T-helper 1 cell (primary cell): ENCODE data around the gene FOXL1.
"Not testable (repeated sequence)": the region's sequence is repeated elsewhere in the genome, so short reads cannot be mapped to it uniquely, and the experiment has no call there.

Experiments
- DNase-seq, 5 donors: peaks; one replicate each; pipeline ENCODE4 v3.0.0-alpha.2; 2012 to 2020

Gene FOXL1

DNA sequence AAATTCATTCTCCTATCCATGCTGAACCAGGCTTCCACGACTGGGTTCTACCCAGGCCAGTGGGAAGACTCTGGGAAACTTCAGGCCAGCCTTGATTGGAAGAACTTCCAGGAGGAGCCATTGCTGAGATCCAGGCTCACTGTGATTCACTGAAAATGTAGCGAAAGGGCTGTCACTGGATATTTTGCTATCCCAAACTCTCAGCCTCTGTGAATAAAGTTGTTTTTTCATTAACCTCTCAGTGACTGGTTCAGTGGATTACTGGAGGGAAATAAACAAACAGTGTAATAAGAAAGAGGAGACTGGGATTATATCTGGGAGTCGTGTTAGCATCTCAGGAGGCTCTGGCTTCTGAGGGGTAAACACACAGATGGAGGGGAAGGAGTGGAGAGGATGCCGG is 3.1 kb downstream of the FOXL1 start:
- no peak for DNase-seq

DNA sequence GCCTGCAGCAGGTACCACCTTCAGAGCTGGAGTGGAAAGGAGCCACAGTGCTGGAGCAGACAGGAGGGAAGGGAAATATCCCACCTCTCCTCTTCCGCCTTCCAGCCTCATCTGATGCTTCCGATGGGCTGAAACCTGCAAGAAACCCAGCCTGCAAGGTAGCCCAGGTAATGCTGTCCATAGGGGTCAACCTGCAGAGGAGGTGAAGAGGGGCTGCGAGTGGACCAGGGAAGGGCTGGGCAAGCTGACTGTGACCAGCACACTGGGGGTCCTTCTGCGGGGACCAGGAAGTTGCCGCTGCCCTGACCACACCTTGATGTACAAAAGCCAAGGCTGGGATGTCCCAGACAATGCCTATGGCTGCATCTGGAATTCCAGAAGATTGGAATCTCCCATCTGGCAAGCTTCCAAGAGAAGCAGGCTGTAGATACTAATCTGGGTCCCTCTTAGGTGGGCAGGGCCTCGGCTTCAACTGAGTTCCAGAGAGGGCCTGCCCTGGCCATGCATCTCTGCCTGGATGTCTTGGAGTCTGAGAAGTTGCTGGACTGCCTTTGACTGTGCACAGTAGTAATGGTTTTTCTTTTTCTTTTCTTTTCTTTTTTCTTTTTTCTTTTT is 5.8 kb downstream of the FOXL1 start:
- no peak for DNase-seq

DNA sequence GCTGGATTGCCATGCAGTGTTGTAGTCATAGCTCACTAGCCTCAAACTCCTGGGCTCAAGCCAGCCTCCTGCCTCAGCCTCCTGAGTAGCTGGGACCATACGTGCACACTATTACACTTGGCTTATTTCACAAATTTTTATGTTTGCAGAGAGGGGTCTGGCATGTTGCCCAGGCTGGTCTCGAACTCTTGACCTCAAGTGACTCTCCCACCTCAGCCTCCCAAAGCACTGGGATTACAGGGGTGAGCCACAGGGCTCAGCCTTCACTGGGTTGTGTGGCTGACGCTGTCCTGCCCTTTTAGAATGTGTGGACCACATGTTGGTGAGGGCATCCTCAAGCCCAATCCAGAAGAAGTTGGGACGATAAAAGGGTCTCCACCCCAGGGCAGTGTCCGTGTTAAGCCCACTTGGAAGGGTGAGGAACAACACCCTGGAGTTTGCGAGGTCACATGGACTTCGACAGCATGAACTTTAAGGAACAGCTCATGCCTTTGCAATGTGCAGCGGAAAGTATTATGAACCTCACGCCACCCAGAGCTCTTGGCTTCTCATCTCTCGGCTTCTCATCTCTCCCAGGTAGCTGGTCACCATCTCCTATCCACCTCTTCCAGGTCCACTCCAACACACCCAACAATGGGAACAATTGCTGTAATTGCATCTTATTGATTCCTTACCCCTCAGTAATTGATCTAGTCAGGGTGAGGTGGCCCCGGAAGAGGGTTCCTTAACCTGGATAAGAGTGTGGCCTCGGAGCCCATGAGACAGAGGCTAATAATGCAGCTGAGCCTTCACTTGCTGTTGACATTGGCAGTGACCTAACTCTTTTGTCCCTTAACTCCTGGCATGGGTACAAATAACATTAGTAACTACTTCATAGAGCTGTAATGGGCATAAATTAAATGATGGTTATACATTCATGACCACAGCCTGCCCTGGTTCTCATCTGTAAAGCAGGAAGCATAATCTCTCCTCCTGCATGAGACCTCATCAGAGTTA is 6.7 kb downstream of the FOXL1 start:
- DNase-seq: no peak

DNA sequence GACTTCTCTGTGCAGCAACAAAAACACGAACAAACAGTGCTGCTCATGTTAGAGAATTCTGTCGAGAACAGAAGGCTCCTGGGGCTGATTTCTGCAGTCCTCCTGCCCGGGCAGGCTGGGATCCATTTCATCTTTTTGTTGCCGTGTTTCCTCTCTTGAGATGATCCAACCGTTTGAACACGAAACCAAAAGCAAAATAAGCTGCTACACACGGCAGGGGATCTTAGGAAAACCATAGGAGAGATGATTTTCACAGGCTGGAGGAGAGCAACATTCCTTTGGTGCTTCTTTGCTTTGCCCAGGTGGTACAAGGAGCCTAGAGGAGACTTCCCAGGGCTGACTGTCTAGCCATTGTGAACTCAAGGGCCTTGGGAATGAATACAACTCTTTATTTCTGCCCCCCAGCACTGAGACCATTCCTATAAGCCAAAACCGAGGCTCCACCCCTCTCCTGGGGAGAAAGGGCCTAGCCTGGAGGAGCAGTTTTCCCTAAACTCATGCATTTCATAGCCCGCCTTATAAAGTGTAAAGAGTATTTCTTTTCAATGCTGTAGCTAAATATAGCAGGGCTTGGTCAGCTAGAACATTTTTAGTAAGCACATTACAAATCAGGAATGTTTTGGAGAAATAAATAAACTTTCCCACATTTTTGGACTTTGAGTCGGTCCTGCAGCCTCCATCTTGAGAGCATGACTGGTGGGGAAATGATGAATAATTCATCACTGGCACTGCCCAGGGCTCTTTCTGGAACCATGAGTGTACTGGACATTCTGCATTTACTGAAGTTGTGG is 7.7 kb downstream of the FOXL1 start:
- DNase-seq: no peak

DNA sequence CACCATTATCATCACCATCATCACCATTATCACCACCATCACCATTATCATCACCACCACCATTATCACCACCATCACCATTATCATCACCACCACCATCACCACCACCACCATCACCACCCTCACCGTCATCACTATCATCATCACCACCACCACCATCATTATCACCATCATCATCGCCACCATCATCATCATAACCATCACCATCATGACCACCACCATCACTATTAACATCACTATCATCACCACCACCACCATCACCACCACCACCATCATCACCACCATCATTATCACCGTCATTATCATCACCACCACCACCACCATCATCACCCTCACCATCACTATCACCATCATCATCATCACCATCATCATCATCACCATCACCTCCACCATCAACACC is 9.1 kb downstream of the FOXL1 start:
- DNase-seq: no peak

DNA sequence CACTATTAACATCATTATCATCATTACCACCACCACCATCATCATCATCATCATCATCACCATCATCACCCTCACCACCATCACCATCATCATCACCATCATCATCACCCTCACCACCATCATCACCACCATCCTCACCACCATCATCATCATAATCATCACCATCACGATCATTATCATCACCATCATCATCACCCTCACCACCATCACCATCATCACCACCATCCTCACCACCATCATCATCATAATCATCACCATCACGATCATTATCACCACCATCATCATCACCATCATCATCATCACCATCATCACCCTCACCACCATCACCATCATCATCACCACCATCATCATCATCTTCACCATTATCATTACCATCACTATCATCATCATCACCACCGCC is 9.6 kb downstream of the FOXL1 start:
- DNase-seq: not testable (repeated sequence)

DNA sequence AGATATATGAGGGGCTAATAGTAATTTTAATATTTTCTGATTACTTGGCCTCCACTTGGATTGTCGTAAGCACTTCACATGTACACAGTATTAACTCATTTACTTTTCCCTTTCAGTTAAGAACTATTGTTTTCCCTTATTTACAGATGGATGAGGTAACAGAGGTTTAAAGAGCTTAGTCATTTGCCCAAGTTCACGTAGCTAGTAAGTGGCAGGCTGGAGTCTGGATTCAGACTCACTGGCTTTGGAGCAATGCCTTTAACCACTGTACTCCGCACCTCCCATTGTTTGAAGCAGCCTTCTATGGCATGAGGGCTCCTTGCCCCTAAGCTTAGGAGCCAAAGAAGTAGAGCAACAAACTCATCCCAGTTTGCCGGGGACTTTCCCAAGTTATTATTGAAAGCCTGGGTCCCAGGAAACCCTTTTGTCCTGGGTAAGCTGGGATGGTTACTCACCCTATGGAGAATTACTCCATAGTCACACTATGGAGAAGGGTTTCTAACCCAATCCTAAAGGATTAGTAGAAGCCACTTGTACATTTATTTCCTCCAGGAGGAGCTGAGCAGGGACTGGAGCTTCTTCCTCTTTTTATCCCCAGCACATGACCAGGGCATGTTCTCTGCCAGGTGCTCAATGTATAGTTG is 12.3 kb downstream of the FOXL1 start:
- DNase-seq: no peak

DNA sequence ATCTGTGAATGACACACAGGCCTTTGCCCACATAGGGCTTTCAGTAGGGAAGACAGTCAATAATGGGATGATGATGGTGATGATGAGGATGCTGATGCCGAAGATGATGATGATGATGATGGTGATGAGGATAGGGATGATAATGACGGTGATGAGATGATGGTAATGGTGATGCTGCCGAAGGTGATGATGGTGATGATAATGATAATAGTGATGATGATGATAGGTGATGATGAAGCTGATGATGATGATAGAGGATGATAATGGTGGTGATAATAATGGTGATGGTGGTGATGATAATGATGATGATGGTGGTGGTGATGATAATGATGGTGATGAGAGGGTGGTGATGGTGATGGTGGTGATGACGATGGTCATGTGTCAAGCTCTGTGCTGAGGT is 12.9 kb downstream of the FOXL1 start:
- DNase-seq: no peak

DNA sequence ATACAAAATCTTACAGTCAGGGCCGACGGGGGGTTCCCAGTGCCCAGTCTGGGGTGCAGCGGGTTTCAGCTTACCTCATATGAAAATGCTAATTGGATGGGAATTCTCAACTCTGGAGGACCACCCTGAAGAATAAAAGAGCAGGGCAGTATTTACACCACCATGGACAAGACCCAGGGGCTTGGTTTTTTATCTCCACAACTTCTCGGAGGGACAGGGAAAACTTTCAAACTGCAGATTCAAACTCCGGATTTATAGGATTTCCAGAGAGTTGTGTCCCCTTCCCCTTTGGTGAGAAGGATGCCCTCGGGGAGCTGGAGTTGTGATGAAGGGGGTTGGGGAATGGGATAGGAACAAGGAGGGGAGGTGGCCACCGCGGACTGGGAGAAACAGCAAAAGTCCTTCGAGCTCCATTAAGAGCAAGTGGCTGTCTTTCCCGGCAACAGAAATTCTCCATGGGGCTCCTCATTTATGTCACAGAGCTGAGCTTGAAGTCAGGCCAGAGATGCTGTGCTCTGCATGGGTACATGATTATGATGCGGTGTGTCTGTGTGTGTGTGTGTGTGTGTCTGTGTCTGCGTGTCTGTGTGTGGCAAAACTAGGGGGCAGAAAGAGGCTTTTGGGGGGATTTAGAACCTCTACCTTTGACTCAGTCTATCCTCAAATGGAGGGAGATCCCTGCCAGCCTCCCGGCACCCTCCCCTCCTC is 15.7 kb downstream of the FOXL1 start:
- no peak for DNase-seq

DNA sequence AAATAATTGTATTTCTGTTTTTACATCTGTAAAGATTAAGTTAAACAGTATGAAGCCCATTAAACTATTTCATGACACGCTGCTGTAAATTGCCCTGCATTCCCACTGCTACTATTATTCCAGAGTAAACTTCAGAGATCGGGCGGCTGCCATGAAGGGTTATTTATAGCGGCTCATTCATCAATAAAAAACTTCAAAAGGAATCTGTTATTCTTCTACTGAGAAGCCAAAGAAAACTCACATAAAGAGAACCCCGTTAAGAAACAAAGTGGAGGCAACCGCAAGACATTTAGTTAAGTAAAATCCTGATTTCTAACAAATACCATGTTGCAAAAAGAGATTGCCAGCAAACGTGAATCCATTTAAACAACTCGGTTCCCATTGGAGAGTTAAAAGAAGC is 16.4 kb downstream of the FOXL1 start:
- no peak for DNase-seq

DNA sequence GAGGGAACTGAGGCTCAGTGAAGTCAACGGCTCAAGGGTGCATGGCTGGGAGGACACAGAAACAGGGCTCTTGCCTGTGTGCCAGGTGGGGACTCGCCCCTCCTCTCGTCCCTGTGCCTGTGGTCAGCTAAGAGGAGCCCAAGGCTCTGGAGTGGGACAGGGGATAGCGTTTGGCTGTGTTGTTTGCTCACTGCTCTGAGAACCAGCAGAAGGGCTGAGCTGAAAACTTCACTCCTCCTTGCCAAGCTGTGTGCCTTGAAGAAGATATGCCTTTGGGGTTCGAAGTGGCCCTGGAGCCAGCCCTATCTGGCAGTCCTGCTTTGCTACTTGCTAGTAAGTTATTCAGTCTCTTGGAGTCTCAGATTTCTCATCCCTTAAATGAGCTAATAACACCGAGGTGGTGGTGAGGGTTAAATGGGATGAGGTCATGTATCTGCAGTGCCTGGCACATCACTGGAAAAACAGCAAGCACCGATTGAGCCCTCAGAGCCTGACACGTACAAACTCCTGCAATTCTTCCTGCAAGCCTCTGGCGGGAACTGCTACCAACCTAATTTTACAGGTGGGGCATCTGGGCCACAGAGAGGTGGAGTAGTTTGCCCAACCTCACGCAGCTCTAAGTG is 17.7 kb downstream of the FOXL1 start:
- no peak for DNase-seq

DNA sequence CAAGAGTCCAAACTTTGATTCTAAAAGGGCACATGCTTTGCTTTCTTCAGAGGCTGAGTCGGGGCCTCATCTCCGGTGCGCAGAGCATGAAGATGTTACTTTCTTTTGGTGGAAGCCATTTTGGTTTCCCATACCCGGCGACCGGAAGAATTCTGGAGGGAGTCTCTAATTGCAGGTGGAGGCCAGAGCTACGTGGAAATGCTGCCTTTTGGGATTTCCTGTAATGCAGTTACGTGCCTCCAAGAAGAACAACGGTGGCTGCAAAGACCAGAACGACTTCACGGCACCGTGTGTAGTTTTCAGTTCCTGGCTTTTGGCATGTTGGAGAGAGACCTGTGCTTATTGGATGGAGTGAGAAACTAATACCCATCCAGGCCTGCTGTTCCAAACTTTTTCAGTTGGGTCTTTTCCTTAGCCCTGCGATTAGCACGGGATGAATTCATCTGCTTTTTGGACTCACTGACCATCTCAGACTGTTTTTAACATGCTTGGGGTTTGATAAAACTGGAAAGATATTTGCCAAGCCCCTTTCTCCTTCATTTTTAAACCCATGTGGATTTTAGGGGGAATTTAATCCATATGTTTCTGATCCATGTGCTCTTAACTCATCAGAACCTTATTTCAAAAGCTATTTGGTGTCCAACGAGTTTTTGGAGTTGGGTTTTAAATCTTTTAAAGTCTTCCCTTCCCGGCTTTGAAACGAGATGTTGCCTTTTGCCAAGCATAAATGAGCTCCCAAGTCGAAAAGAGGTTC is 19.0 kb downstream of the FOXL1 start:
- no peak for DNase-seq

DNA sequence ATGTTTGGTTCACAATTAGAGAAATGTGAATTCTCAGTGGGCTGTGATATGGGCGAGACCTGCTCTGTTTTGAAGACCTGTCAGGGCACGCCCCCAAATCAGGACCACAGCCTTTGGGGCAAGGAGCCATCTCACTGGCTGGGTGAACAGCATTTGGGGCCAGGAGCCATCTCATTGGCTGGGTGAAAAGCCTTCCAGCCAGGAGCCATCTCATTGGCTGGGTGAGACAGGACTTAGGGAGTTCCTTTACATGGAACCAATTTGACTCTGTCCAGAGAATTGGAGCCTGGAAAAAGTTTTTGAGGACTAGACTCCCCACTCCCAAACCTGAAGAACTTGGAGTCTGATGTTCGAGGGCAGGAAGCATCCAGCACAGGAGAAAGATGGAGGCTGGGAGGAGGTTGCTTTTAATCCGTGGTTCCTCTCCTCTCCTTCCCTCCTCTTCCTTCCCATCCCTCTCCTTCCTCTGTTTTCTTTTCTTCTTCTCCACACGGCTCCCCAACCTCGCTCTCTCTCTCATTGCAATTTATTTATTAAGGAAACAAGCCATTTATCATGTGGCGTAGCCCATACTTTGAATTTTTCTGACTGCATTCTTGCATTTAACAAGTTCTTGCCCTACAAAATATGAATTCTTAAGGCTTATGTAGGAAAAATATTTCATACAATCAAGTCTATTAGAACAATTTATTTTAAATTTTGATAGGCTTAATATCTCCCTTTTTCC is 19.7 kb downstream of the FOXL1 start:
- no peak for DNase-seq

DNA sequence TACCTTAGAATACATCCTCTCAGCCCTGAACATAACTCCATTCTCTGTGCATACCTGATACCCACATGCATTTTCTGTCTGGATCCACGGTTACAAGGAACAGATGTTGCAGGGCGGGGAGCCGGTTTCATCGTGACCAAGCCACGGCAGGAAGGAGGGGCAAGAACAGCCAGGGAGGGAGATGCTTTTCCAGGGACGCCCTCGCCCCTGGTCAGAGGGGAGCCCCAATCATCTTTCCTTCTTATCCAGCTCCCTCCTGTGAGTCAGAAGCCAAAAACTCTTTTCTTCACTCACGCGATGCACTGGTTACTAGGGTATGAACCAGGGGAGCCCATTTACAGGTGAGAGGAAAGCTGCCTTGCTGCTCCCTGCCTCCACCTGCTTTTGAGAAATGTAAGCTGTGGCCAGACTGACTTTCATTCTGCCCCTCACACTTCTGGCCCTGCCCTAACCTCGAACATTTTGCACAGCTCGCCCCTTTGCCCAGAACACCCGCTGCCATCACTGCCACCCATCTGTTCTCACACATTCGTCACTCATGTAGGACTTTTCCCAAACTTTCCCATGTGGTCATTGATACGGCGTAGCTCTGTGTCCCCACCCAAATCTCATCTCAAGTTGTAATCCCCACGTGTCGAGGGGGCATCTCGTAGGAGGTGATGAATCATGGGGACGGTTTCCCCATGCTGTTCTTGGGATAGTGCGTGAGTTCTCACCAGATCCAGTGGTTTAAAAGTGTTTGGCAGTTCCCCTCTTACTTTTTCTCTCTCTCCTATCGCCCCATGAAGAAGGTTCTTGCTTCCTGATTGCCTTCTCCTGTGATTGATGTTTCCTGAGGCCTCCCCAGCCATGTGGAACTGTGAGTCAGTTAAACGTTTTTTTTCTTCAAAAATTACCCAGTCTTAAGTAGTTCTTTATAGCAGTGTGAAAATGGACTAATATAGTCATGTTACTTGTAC is 20.5 kb downstream of the FOXL1 start:
- no peak for DNase-seq

DNA sequence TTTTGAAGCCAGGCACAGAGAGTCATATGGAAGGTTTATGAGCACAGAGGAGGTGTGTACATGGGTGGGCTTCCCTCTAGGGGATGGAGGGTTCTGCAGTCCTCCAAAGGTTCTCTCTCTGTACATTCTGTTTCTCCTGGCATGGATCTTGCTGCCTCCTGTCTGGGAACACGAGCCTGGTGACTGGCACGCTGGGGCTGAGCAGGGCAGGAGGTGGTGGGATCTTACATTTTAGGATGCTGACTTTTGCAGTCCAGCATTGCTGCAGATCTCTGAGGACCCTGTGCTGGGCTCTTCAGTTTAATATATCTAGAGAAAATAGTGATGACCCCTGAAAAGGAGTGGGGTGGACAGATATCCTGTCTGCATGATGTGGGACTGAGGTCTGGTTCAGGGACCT is 23.0 kb downstream of the FOXL1 start:
- no peak for DNase-seq

DNA sequence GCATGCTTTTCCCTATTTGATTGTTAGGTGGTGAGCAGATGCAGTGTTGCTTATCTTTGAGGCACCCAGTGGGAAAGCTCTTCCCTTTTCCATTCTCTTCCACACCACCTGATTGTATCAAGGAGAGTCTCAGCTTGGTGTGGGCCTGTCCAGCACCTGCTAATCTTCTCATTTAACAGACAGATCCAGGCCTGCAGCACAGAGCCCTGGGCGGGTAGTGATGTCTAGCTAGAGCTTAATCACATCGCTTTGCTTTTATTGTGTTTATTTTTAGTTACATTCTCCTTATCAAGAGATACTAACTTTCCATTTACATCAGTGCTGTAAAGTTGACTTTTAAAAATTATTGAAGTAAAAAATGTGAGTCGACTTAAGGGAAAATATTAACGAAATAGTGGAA is 24.2 kb downstream of the FOXL1 start:
- no peak for DNase-seq

DNA sequence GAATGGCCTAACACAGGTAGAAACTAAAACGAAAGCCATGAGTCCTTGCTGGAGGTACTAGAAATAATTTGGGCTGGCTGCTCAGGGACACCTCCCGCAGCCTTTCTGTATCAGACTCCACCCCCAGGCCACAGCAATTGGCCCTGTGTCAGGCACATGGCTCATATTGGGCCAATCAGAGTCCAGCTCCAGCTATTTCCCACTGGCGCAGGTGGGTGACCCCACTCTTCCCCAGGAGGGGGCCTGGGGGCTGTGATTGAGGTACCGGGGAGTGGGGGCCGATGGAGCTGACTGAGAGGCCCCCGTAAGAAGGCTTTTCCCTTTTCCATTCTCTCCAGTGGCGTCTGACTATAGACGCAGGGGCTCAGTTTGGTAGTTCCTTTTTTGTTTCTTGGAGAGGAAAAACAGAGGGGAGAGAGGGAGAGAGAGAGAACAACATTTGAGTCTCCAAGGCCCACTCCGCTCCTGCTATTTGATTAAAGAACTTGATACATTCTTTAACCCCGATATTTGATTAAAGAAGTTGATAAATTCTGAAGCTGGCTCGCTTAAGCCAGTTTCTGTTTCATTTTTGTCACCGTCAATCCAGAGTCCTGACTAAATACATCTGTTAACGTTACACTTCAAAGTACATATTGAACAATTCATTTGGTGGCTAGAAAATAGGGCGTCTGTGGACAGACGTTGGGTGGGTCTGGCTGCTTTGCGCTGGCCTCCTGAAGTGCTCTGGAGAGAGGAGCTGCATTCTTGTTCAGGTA is 26.3 kb downstream of the FOXL1 start:
- DNase-seq: peak in 4 of 5 donors; percentile 26 to 46 (median 36)

DNA sequence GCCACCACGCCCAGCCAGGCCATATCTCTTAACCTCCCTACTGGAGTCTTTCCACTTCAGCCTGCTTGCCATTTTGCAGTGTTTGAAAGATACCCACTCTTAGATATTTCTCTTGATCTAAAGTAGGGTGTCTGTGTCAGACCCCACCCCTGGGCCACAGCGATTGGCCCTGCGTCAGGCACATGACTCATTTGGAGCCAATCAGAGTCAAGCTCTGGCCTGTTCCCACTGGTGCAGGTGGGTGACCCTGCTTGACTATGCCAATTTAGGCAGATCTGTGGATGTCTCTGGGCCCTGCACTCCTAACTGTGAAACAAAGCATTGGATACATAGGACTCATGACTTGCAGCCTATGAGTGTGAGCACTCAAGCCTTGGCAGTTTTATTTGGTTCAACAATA is 27.6 kb downstream of the FOXL1 start:
- DNase-seq: no peak
